ENCODE results near the gene ACY1.

The ACY1 gene

DNA sequence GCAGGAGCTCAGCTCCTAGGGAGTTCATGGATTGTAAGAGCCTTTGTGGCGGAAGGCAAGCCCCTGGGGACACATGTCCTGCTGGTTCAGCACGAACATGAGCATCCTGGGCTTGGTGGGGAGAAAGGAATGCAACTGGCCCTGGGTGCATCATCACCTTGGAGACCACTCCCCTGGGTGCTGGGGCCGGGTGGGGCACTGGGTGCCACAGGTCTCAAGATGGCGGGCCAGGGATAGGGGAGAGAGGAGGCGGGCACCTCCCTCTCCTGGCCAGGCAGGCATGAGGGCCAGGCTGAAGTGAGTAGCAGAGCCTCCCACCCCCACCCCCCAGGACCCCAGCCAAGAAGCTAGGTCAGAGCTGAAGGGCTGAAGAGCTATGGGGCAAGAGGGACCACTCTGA is 16.8 kb upstream of the ACY1 start:
- DNase-seq, result no peak

GRCh38 chr3:51966922-51967383 is 16.4 kb upstream of the ACY1 start:
- DNase-seq, result no peak

DNA sequence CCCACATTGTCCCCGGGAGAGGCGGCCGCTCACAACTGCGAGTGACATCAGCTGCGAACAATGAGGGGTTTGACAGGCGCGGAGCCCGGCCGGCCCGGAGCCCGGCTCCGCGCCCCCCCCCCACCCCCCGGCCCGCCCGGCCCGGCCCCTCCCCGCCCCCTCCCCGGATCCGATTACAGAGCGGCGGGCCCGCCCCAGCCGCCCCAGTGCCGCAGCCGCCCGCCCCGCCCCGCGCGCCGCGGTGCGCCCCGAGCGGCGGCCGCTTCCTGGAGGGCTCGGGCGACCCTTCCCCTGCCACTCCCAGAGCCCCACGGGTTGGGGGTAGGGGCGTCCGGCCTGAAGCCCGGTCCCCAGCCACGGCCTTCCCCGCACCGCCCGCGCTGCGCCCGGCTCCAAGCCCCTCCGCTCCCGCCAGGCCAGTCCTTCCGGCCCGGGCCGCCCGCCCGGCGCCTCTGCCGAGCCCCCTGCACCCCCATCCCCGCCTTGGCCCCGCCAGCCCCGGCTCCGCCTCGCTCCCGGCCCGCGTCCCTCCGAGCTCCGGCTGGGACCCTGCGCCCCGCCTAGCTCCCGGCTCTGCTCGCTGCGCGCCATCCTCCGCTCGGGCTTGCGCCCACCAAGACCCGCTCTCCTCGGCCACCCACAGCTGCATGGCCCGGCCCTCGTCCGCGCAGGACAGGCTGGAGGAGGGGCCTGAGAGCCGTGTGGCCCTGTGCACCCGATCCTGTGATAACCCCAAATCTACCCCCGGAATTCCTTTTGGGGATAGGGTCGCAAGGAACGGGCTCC is 15.8 kb upstream of the ACY1 start, which contains the start of gene PCBP4:
Gene PCBP4 (minus strand): TSS at position 71 of the 786 bp plus-strand sequence. CDS start 6,214 bp downstream, outside the sequence.
- DNase-seq, result no peak

- DNase-seq, result no peak
These were observed 15.1 kb upstream of the ACY1 start for GRCh38 chr3:51968170-51968775.

DNA sequence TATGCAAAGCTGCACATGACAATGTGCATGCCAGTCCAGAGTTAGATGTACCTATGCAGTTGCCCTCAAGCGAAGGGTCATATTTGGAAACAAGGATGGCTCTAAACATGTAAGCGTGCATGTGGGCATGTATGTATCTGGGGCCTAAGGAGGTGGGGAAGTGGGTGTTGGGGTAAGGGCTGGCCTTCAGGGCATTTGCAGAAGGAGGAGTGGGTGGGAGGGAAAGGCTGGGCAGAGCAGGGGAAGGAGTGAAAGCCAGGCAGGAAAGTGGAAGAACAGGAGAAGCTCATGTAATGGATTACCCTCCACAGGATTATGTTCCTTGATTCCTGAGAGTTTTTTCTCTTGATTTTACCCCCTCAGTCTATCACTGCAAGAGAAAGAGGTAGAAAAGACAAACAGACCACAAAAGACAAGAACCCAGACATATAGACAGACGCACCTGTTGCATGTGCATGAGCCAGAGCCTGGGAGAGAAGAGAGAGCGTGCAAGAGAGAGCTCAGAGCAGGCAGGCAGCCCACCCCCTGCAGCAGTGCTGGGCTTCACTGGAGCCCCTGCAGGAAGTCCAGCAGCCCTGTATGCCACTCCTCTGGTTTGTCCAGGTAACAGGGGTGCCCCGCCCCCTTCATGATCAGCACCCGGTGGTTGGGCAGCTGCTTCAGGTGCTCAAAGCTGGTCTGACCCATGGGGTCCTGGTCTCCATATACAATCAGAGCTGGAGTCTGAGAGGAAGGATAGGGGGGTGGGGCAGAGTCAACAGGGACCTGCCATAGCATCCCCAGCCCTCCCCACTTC is 14.3 kb upstream of the ACY1 start:
- DNase-seq, result no peak

DNA sequence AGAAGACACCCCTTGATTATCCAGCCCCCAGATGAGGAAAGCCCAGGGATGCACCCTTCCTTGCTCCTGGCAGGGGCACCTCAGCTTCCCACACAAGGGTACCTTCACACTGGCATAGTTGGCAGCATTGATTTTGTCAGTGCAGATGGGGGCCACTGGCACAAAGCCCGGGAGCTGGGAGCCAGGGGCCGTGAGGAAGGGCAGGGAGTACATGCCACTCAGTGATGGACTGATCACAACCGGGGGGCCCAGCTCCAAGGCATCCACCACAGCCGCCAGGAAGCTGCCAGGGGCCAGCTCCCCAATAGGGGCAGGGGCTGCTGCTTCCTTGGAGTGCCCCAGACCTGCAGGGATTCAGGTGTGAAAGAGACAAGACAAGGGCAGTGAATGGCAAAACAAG is 13.5 kb upstream of the ACY1 start:
- DNase-seq, result no peak

- DNase-seq, result no peak
These were observed 12.6 kb upstream of the ACY1 start for GRCh38 chr3:51970606-51971300.

GRCh38 chr3:51971350-51971749 is 12.0 kb upstream of the ACY1 start:
- no peak for DNase-seq

DNA sequence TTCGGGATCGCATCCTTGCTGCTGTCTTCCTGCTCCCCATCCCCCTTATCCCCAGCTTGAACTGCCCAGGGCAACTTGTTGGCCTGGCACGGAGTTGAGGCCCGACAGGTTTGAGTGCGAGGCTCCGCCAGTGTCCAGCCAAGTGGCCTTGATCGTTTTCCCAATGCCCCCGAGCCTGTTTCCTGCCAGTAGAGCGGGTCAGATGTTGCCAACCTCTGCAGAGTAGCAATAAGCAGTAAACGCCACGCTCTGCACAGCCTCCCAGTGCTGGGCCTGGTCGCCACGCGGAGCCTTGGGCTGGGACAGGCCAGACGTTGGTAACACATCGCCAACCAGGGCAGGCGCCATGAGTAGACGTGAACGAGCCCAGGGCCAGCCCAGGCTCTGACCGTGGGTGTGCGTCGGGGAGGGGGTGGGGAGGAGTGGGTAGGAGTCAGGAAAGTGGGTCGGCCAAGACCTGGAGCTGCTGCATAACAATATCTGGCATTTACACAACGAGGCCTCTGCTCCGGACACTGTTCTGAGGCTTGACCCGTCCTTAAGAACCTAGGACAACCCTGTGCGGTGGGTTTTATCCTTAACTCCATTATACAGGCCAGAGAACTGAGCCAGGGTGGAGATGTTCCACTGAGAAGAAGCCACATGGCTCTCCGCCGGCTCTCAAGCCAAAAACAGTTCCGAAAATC is 8.9 kb upstream of the ACY1 start:
- DNase-seq, result no peak

DNA sequence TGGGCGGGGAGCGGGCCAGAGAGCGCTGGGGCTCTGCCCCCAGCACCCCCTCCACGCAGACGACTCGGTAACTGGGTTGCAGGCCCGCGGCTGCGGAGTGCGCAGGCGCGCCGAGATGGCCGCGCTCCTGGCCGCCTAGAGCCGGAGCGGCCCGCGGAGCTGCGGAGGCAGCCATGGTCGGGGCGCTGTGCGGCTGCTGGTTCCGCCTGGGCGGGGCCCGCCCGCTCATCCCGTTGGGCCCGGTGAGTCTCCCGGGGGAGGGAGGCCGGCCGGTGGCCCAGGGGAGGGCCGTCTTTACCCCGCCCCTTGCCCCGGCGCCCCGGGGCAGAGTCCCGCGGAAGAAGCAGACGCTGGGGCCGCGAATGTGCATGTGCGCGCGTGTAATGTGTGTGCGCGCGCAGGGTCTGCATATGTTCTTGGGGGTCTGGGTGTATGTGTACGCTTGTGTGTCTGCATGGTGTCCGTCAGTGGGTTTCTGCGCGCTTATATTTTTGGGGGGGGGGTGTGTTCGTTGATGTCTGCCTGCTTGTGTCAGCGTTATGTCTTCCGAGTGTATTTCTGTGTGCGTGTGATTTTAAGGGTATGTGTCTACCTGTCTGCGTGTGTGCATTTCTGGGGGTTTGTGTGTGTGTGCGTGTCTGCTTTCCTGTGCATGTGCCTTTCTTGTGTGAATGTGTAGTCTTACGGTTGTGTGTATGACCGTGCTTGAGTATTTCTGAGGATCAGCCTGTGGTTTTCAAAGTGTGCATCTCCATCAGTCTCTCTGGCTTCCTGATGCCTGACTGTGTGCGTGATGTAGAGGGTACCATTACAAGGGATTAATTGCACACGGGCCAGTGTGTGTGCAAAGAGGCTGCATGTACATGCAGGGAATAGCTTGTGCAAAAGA is 8.1 kb upstream of the ACY1 start, which contains the start of gene ABHD14A:
Gene ABHD14A (plus strand): TSS at position 102 of the 889 bp plus-strand sequence. CDS start 72 bp downstream, at position 174.
- DNase-seq, result no peak

DNA sequence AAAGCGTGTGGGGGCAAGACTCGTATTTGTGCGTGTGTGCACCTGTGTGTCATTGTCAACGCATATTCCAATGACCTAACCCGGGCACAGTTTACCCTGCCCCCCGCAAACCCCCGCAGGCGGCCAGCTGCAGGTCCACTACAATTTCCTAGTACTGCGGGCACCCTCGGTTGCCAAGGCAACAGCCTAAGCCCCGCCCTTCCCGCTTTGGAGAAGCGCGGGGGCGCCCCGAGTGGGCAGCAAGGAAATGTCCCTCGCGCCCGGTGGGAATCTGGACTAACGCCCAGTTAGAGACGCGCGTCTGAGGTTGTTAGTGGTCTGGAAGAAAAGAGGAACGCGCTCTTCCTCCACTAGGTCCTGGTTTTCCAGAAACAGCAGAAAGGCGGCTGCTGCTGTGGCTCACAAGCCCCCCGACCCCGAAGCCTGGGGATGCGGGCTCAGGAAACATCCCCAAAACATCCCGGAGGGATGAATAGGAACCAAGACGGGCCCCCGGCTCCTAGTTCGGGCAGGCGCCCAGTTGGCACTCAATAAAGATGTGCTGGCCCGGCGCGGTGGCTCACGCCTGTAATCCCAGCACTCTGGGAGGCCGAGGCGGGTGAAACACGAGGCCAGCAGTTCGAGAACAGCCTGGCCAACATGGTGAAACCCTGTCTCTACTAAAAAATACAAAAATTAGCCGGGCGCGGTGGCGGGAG is 7.3 kb upstream of the ACY1 start:
- no peak for DNase-seq

GRCh38 chr3:51977446-51978142 is 5.7 kb upstream of the ACY1 start:
- no peak for DNase-seq

DNA sequence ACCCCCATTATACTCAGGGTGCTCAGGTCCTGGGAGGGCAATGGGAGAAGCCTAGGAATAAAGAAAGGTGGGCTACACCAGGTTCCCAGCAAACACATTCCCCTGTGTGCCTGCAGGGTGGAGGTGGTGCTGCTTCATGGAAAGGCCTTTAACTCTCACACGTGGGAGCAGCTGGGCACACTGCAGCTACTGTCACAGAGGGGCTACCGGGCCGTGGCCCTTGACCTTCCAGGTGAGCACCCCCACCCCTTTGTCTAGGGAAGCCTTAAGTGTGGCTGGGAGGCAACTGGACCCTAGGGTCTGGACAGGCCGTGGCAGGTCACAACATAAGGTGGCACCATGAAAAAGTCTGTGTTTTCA is 5.2 kb upstream of the ACY1 start:
- DNase-seq, result no peak

DNA sequence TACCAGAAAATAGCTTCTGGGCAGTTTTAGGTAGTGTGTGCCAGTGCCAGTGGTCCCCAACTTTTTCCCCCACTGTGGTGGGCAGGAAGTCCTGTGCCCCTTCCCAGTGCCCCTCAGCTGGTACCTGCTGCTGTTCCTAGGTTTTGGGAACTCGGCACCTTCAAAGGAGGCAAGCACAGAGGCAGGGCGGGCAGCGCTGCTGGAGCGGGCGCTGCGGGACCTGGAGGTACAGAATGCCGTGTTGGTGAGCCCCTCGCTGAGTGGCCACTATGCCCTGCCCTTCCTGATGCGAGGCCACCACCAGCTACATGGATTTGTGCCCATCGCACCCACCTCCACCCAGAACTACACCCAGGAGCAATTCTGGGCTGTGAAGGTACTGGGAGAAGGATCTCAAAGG is 3.1 kb upstream of the ACY1 start:
- DNase-seq, result no peak

GRCh38 chr3:51982352-51982837 is 940 bp upstream of the ACY1 start:
- peak; percentile 18 for DNase-seq

GRCh38 chr3:51983578-51984268 is 388 bp downstream of the ACY1 start:
- DNase-seq, result no peak

DNA sequence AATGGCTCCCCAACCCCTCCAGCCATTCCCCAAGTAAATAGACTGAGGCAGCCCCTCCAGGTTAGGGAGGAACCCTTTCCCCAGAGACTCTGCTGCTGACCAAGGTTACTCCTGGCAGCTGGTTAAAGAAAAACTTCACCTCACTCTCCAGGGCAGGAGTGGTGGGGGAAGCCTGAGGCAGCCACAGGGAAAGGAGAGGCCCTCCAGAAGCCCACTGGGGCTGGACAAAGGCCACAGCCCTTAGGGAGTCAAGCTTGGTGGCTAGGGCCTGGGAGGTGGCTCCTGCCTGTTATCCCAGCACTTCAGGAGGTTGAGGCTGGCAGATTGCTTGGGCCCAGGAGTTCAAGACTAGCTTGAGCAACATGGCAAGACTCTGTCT is 923 bp downstream of the ACY1 start:
- DNase-seq, result no peak

DNA sequence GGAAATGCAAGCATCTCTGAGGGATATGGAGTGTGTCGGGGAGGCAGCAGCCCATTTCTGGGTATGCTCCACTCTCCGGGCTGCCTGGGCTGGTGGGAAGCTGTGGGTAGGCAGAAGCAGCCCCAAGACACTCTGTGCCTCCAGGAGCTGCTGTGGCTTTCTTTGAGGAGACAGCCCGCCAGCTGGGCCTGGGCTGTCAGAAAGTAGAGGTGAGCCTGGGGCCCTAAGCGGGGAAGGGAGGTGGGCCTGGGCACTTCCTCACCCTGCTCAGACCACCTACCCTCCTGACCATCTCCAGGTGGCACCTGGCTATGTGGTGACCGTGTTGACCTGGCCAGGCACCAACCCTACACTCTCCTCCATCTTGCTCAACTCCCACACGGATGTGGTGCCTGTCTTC is 1.7 kb downstream of the ACY1 start:
- no peak for DNase-seq

Measured in DMS153 (cell line).